Stimulated activated CD4-positive, alpha-beta T cell treated with anti-CD3 and anti-CD28 coated beads, Interleukin-2, amount 100 ng/mL, for 48 hours (primary cell): ENCODE measurements around the gene GOLGA8N.

ENCODE experiments used
- DNase-seq, 2 donors: peaks; one replicate each; pipeline ENCODE4 v3.0.0-alpha.2; 2020

Gene GOLGA8N

DNA sequence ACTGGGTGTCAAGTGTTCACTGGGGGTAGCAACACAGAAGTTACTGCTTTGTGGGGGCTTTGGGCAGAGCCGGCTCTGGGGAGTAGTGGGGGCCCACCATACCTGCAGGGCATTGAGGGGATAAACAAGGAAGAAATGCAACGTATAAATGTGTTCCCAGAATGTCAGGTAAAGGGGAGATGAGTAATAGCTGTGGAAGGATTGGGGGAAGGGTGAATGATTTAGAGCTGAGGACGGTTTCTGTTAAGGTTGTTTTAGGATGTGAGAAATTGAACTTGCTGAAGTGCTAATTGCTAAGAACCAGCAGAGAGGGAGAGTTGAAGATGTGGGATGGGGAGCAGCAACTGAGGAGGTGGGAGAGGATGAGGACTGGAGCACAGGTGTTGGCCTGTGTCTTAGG lies 58.9 kb downstream of the GOLGA8N start:
- DNase-seq: no peak

DNA sequence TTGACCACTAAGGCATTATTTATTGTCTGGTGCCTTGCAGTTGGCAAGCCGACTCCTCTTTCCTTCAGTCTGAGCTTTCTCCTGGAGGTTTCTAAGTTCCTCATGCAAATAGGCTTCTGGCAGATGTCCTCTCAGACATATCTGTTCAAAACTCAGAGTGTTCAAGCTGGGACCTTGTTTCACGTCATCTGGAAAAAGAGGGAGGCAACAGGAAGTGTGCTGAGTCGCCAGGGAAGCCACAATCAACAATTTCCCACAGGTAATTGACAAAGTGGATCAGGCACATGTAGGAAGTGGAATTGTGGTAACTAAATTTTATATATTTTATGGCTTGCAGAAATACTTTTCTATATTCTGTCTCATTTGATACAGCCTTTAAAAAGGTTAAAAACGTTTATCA lies 62.8 kb downstream of the GOLGA8N start:
- DNase-seq: no peak

DNA sequence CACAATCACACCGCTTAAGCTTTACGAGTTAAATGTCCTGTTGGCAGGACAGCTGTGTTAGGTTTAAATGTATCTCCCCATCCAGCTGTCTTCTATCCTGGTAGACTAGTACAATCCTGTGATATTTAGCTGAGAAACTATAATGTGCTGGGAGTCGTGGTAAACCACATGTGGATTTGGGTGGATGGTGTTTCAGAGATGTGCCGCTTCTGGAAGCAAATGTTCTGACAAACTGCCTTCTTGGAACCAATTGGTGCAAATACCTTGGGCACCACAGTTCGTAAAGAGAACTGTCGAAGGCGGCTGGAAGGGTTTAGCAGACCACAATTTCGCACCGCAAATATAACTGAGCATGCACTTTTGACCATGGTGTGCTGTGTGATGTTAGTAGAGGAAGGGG lies 63.2 kb downstream of the GOLGA8N start:
- DNase-seq: no peak
